ENCODE measurements around the gene ZIC5. TPM values are rescaled to one million over a fixed set of nuclear protein-coding genes. Genes with fewer than 3 reads are reported as not detected.

ZIC5 gene
- total RNA-seq, 4 donors from 2014 or later = not detected

GRCh38 chr13:99980201-99980823 lies 8.7 kb upstream of the ZIC5 start:
- in situ Hi-C loops (cut with MboI; ENCODE audit: low pct_ligation_motif_present in 1 of 4, low pct_unique_long_range_greater_than_20kb in 1 of 4, low sequenced_read_pairs in 3 of 4) (no loop called here), intact Hi-C loops (cut with DNase I; ENCODE audit: low total_unique reads) (no loop called here)
- DNase-seq = peak; percentile 69
- H3K27me3 ChIP-seq = peaks cover 100% of the 10 kb centered on the region
- H3K4me1 ChIP-seq = peaks cover 10 to 59% (median 39%) of the 10 kb centered on the region in 4 donors
- H3K4me3 ChIP-seq = peak overlapping the region in 3 of 4 donors; percentile 32 to 64 (median 40)
- WGBS, 2 donors (ENCODE audit: low coverage in 1 of 2) = 1% methylated on average over 41 of the region's 76 CpGs; no CpG with 5 or more reads in 1 of the 2 donors
- TF ChIP-seq POLR2A (IDR thresholded peaks at IDR 0.05) (no peak), CTCF (IDR thresholded peaks at IDR 0.05) (no peak), EP300 (IDR thresholded peaks at IDR 0.05; ENCODE audit: low read depth) (no peak), POLR2AphosphoS5 (IDR thresholded peaks at IDR 0.05) (no peak)
- no peaks in the 10 kb centered on the region for H3K36me3 ChIP-seq
- no peak overlapping the region for H3K27ac ChIP-seq
- H3K9me3 ChIP-seq = no peaks in the 10 kb centered on the region

GRCh38 chr13:99979453-99980200 lies 8.1 kb upstream of the ZIC5 start:
- no peak overlapping the region for H3K27ac ChIP-seq
- peaks cover 10 to 54% (median 39%) of the 10 kb centered on the region in 4 donors for H3K4me1 ChIP-seq
- intact Hi-C loops (cut with DNase I; ENCODE audit: low total_unique reads) = no loop called here
- H3K27me3 ChIP-seq = peaks cover 100% of the 10 kb centered on the region
- H3K4me3 ChIP-seq = peak overlapping the region in 2 of 4 donors; percentile 40 to 64
- no peak for DNase-seq
- in situ Hi-C loops (cut with MboI; ENCODE audit: low pct_ligation_motif_present in 1 of 4, low pct_unique_long_range_greater_than_20kb in 1 of 4, low sequenced_read_pairs in 3 of 4) = no loop called here
- TF ChIP-seq POLR2A (IDR thresholded peaks at IDR 0.05) = no peak
- TF ChIP-seq CTCF (IDR thresholded peaks at IDR 0.05) = no peak
- TF ChIP-seq EP300 (IDR thresholded peaks at IDR 0.05; ENCODE audit: low read depth) = no peak
- no peak for TF ChIP-seq POLR2AphosphoS5 (IDR thresholded peaks at IDR 0.05)
- H3K9me3 ChIP-seq = no peaks in the 10 kb centered on the region
- 7 to 9% methylated on average over 5 to 51 of the region's 59 CpGs for WGBS, 2 donors (ENCODE audit: low coverage in 1 of 2)
- H3K36me3 ChIP-seq = no peaks in the 10 kb centered on the region

GRCh38 chr13:99978799-99979452 lies 7.4 kb upstream of the ZIC5 start:
- no peaks in the 10 kb centered on the region for H3K36me3 ChIP-seq
- no peak for TF ChIP-seq POLR2A (IDR thresholded peaks at IDR 0.05)
- TF ChIP-seq CTCF (IDR thresholded peaks at IDR 0.05) = no peak
- TF ChIP-seq POLR2AphosphoS5 (IDR thresholded peaks at IDR 0.05) = no peak
- no peak for TF ChIP-seq EP300 (IDR thresholded peaks at IDR 0.05; ENCODE audit: low read depth)
- peaks cover 100% of the 10 kb centered on the region for H3K27me3 ChIP-seq
- in situ Hi-C loops (cut with MboI; ENCODE audit: low pct_ligation_motif_present in 1 of 4, low pct_unique_long_range_greater_than_20kb in 1 of 4, low sequenced_read_pairs in 3 of 4) (no loop called here), intact Hi-C loops (cut with DNase I; ENCODE audit: low total_unique reads) (no loop called here)
- DNase-seq = no peak
- H3K4me1 ChIP-seq = peaks cover 10 to 54% (median 39%) of the 10 kb centered on the region in 4 donors
- no peak overlapping the region for H3K4me3 ChIP-seq
- WGBS, 2 donors (ENCODE audit: low coverage in 1 of 2) = 5 to 8% methylated on average over 10 to 18 of the region's 18 CpGs
- no peaks in the 10 kb centered on the region for H3K9me3 ChIP-seq
- no peak overlapping the region for H3K27ac ChIP-seq

Data from transverse colon (tissue), 4 donors.